Lung microvascular endothelial cell (primary cell): ENCODE measurements around the gene CCNE1. TPM values are rescaled to one million over a fixed set of nuclear protein-coding genes. Genes with fewer than 3 reads are reported as not detected.
"Not testable (repeated sequence)": the region's sequence is repeated elsewhere in the genome, so short reads cannot be mapped to it uniquely, and the experiment has no call there.

Source experiments
- DNase-seq, 2 donors: peaks; one replicate each; pipeline versions ENCODE4 v3.0.0 to v3.0.0-alpha.2; 2010; ENCODE audit warnings: low read depth in 2 of 2
- total RNA-seq: library from RNA; depleted of rRNA; stranded (reverse); fragments of >200 nt; gene quantifications from 2 replicates; pipeline ENCODE4 v1.2.1, GENCODE V29; 2014

Gene CCNE1
- total RNA-seq, 1 donor from 2014 or later: 2.6 TPM

- DNase-seq: no peak
These were observed 24.5 kb upstream of the CCNE1 start for GRCh38 chr19:29787281-29787680.

GRCh38 chr19:29789007-29789406, 22.8 kb upstream of the CCNE1 start:
- DNase-seq: no peak

GRCh38 chr19:29793116-29793727, 18.6 kb upstream of the CCNE1 start:
- DNase-seq: no peak

- not testable (repeated sequence) for DNase-seq
These were observed 17.3 kb upstream of the CCNE1 start for GRCh38 chr19:29794490-29794889.

GRCh38 chr19:29795461-29796172, 16.2 kb upstream of the CCNE1 start:
- DNase-seq: no peak

- DNase-seq: no peak
These were observed 15.6 kb upstream of the CCNE1 start for GRCh38 chr19:29796173-29796573.

GRCh38 chr19:29798774-29799497, 12.9 kb upstream of the CCNE1 start:
- no peak for DNase-seq

- no peak for DNase-seq
These were observed 11.5 kb upstream of the CCNE1 start for GRCh38 chr19:29800100-29800825.

GRCh38 chr19:29803951-29804350, 7.8 kb upstream of the CCNE1 start:
- DNase-seq: not testable (repeated sequence)

- DNase-seq: no peak
These were observed 7.3 kb upstream of the CCNE1 start for GRCh38 chr19:29804493-29804892.

GRCh38 chr19:29805031-29805965, 6.5 kb upstream of the CCNE1 start:
- DNase-seq: no peak

- DNase-seq: peak in 1 of 2 donors; percentile 26
These were observed 5.5 kb upstream of the CCNE1 start for GRCh38 chr19:29806098-29806866.

- DNase-seq: no peak
These were observed 4.6 kb upstream of the CCNE1 start for GRCh38 chr19:29807178-29807577.

- DNase-seq: no peak
These were observed 3.9 kb upstream of the CCNE1 start for GRCh38 chr19:29807870-29808405.

- no peak for DNase-seq
These were observed 1.8 kb upstream of the CCNE1 start for GRCh38 chr19:29809795-29810503.

- no peak for DNase-seq
These were observed 1.3 kb upstream of the CCNE1 start for GRCh38 chr19:29810504-29810871.

GRCh38 chr19:29812080-29812880, 489 bp downstream of the CCNE1 start:
- no peak for DNase-seq

- DNase-seq: no peak
These were observed 1.1 kb downstream of the CCNE1 start for GRCh38 chr19:29812881-29813275.
